Measurements from ENCODE around the gene WBP1L.

GRCh38 chr10:102727037-102727818 lies 16.5 kb upstream of the WBP1L start:
- no peak for TF ChIP-seq POLR2A (IDR thresholded peaks at IDR 0.05)
- TF ChIP-seq POLR2AphosphoS5 (IDR thresholded peaks at IDR 0.05; ENCODE audit: insufficient read depth in 1 of 2, low read depth in 1 of 2): no peak

All from vagina (tissue), 2 donors.